HCT116 (cell line): ENCODE data around the gene DNAJC3. TPM values are rescaled to one million over a fixed set of nuclear protein-coding genes. Genes with fewer than 3 reads are reported as not detected.

Experiments used
- ATAC-seq: fragments of 200-7000 bp; cut with Tn5 transposase; 2 replicates; pipeline ENCODE4 v1.9.1; 2020; ENCODE audit warnings: mild to moderate bottlenecking, moderate library complexity
- BruUV-seq: library from RNA; stranded (reverse); fragments of 400-500 nt; replicated peaks from 2 replicates; lab custom pipeline; 2021; lab: Mats Ljungman, UMichigan
- CTCF ChIA-PET: fragments of 300-600 bp; sonication (Branson Sonifier 250); formaldehyde crosslinking; loops from one replicate; lab custom pipeline; 2021; ENCODE audit warnings: antibody characterized with exemption; lab: Charles Lee
- POLR2A ChIA-PET: fragments of 300-600, 350-600 bp; sonication (Branson Sonifier 250); formaldehyde crosslinking; loops from one replicate; lab custom pipeline; 2021; ENCODE audit warnings: antibody characterized with exemption; lab: Charles Lee
- RAD21 ChIA-PET, 2 experiments: fragments of 300-600 bp; sonication (Branson Sonifier 250); formaldehyde crosslinking; loops; one replicate each; lab custom pipeline; 2023; ENCODE audit warnings: low total read pairs in 2 of 2; ENCODE audit not compliant: uncharacterized antibody in 2 of 2, unreplicated experiment in 2 of 2, low non-redundant PET in 1 of 2; lab: Charles Lee
- DNase-seq: peaks from one replicate; pipeline ENCODE4 v3.0.0-alpha.2; 2010; ENCODE audit warnings: low read depth, low spot score
- H2AFZ ChIP-seq: fragments of 200-600 bp; shearing (Covaris generic), sonication (generic); 2 replicates; pipeline ENCODE4 v1.6.1; 2017; ENCODE audit warnings: low read depth, mixed run types, mixed read lengths, antibody characterized with exemption, low read length; ENCODE audit not compliant: poor library complexity, severe bottlenecking
- H3K27ac ChIP-seq: 2 replicates; pipeline ENCODE4 v1.5.1; 2012; ENCODE audit warnings: low read depth, low read length
- H3K27me3 ChIP-seq: fragments of 200-600 bp; sonication (generic); 2 replicates; pipeline ENCODE4 v1.6.1; 2016; ENCODE audit warnings: mixed run types, low read length, mixed read lengths; ENCODE audit not compliant: insufficient read depth
- H3K36me3 ChIP-seq, 2 experiments: fragments of 200-500 bp in 1 of 2; fragments of 200-600 bp in 1 of 2; sonication (Bioruptor generic) in 1 of 2; sonication (generic) in 1 of 2; 2 replicates each; pipeline versions ENCODE4 v1.5.1 to v1.6.1; 2014 to 2016; ENCODE audit warnings: low read length in 2 of 2, inconsistent platforms in 1 of 2, mixed read lengths in 1 of 2, mixed run types in 1 of 2; ENCODE audit not compliant: insufficient read depth in 2 of 2, control insufficient read depth in 1 of 2
- H3K4me1 ChIP-seq, 2 experiments: fragments of 200-600 bp in 1 of 2; sonication (generic) in 1 of 2; 2 replicates each; pipeline versions ENCODE4 v1.5.1 to v1.6.1; 2012 to 2017; ENCODE audit warnings: low read length in 2 of 2, inconsistent platforms in 1 of 2, mild to moderate bottlenecking in 1 of 2, mixed read lengths in 1 of 2, mixed run types in 1 of 2, moderate library complexity in 1 of 2; ENCODE audit not compliant: insufficient read depth in 2 of 2, control insufficient read depth in 1 of 2
- H3K4me2 ChIP-seq: fragments of 200-600 bp; sonication (generic); 2 replicates; pipeline ENCODE4 v1.6.1; 2017; ENCODE audit warnings: mixed run types, low read length, mixed read lengths
- H3K4me3 ChIP-seq, 2 experiments: fragments of 200-600 bp in 1 of 2; sonication (generic) in 1 of 2; replicated peaks in 1 of 2; 2 replicates each; pipeline ENCODE4 v1.5.1; 2011 to 2016; ENCODE audit warnings: low read length in 2 of 2, control low read depth in 1 of 2, low read depth in 1 of 2, mild to moderate bottlenecking in 1 of 2, mixed read lengths in 1 of 2, mixed run types in 1 of 2
- H3K79me2 ChIP-seq: fragments of 200-600 bp; sonication (generic); 2 replicates; pipeline ENCODE4 v1.6.1; 2017; ENCODE audit warnings: mild to moderate bottlenecking, mixed run types, low read length, moderate library complexity, mixed read lengths; ENCODE audit not compliant: insufficient read depth
- H3K9ac ChIP-seq: fragments of 200-600 bp; sonication (generic); 2 replicates; pipeline ENCODE4 v1.6.1; 2016; ENCODE audit warnings: low read length, mixed read lengths
- H3K9me2 ChIP-seq: fragments of 200-600 bp; sonication (generic), shearing (Covaris generic); 2 replicates; pipeline ENCODE4 v1.6.1; 2017; ENCODE audit warnings: mixed run types, mild to moderate bottlenecking, moderate library complexity; ENCODE audit not compliant: insufficient read depth
- H3K9me3 ChIP-seq, 2 experiments: fragments of 200-500 bp in 1 of 2; fragments of 200-600 bp in 1 of 2; sonication (Bioruptor generic) in 1 of 2; sonication (generic) in 1 of 2; 2 replicates each; pipeline ENCODE4 v1.6.1; 2014 to 2017; ENCODE audit warnings: low read length in 2 of 2, mixed read lengths in 2 of 2, inconsistent platforms in 1 of 2, low read depth in 1 of 2, mild to moderate bottlenecking in 1 of 2, mixed run types in 1 of 2, moderate library complexity in 1 of 2; ENCODE audit not compliant: control insufficient read depth in 1 of 2, insufficient read depth in 1 of 2
- H4K20me1 ChIP-seq: fragments of 200-600 bp; sonication (generic), shearing (Covaris generic); 2 replicates; pipeline ENCODE4 v1.6.1; 2017; ENCODE audit warnings: mixed run types, mild to moderate bottlenecking, moderate library complexity; ENCODE audit not compliant: insufficient read depth
- POLR2A ChIP-seq: IDR thresholded peaks from 2 replicates; pipeline ENCODE4 v1.7.0; 2011; ENCODE audit warnings: borderline replicate concordance; ENCODE audit not compliant: insufficient read depth, insufficient read length; ENCODE audit errors: extremely low read depth
- RAD21 ChIP-seq: IDR thresholded peaks from 2 replicates; pipeline ENCODE4 v1.6.1; 2012; ENCODE audit warnings: low read depth, mild to moderate bottlenecking
- REST ChIP-seq: IDR thresholded peaks from 2 replicates; pipeline ENCODE4 v1.6.1; 2012; ENCODE audit warnings: low read depth
- ZFX ChIP-seq: fragments of 450-650 bp; IDR thresholded peaks from 2 replicates; pipeline ENCODE4 v1.6.1; 2017
- intact Hi-C: fragments of 100-400 bp; cut with micrococcal nuclease; formaldehyde crosslinking; loops from 2 replicates; pipeline ENCODE4 v1.10.0; 2022
- total RNA-seq: library from RNA; stranded (reverse); gene quantifications from one replicate; pipeline ENCODE4 v1.2.1, GENCODE V29; 2021; ENCODE audit not compliant: unreplicated experiment

Gene DNAJC3
- total RNA-seq, 1 experiment from 2014 or later, result 28.5 TPM

- ATAC-seq, result no peak
These were observed 64.0 kb downstream of the DNAJC3 start for GRCh38 chr13:95740979-95741320.

More at GRCh38 chr13:95740979-95741320, 64.0 kb downstream of the DNAJC3 start:
- peak overlapping the region; percentile 53; the same call in 1 of the 2 replicates for H3K27ac ChIP-seq
- H3K4me3 ChIP-seq, result peak overlapping the region; percentile 39 to 46
- intact Hi-C loops, result no loop called here
- H3K27me3 ChIP-seq, result no peaks in the 10 kb centered on the region
- no peak overlapping the region for H2AFZ ChIP-seq
- RAD21 ChIA-PET, result no interaction called here
- POLR2A ChIA-PET, result no interaction called here
- H3K9me2 ChIP-seq, result no peaks in the 10 kb centered on the region
- CTCF ChIA-PET, result no interaction called here
- peaks cover 26% of the 10 kb centered on the region for H3K79me2 ChIP-seq
- DNase-seq, result no peak
- no peaks in the 10 kb centered on the region for H3K36me3 ChIP-seq
- no peaks in the 10 kb centered on the region for H4K20me1 ChIP-seq
- H3K9ac ChIP-seq, result 0 out of 2 replicates have a peak overlapping the region, but pooled peaks have one; percentile 25
- TSS peak; percentile 47 for BruUV-seq
- no peaks in the 10 kb centered on the region for H3K9me3 ChIP-seq
- H3K4me2 ChIP-seq, result peak overlapping the region; percentile 65
- TF ChIP-seq ZFX (no peak), POLR2A (no peak), REST (no peak), RAD21 (no peak)
- H3K4me1 ChIP-seq, result peaks cover 3 to 13% of the 10 kb centered on the region in 2 experiments; a peak in 3 of 4 replicates
